HCT116 (cell line): ENCODE measurements around the gene INHBE. TPM values are rescaled to one million over a fixed set of nuclear protein-coding genes. Genes with fewer than 3 reads are reported as not detected.

ENCODE experiments used
- ATAC-seq: fragments of 200-7000 bp; cut with Tn5 transposase; 2 replicates; pipeline ENCODE4 v1.9.1; 2020; ENCODE audit warnings: mild to moderate bottlenecking, moderate library complexity
- BruUV-seq: library from RNA; stranded (reverse); fragments of 400-500 nt; replicated peaks from 2 replicates; lab custom pipeline; 2021; lab: Mats Ljungman, UMichigan
- CTCF ChIA-PET: fragments of 300-600 bp; sonication (Branson Sonifier 250); formaldehyde crosslinking; loops from one replicate; lab custom pipeline; 2021; ENCODE audit warnings: antibody characterized with exemption; lab: Charles Lee
- POLR2A ChIA-PET: fragments of 300-600, 350-600 bp; sonication (Branson Sonifier 250); formaldehyde crosslinking; loops from one replicate; lab custom pipeline; 2021; ENCODE audit warnings: antibody characterized with exemption; lab: Charles Lee
- RAD21 ChIA-PET, 2 experiments: fragments of 300-600 bp; sonication (Branson Sonifier 250); formaldehyde crosslinking; loops; one replicate each; lab custom pipeline; 2023; ENCODE audit warnings: low total read pairs in 2 of 2; ENCODE audit not compliant: uncharacterized antibody in 2 of 2, unreplicated experiment in 2 of 2, low non-redundant PET in 1 of 2; lab: Charles Lee
- DNase-seq: peaks from one replicate; pipeline ENCODE4 v3.0.0-alpha.2; 2010; ENCODE audit warnings: low read depth, low spot score
- H2AFZ ChIP-seq: fragments of 200-600 bp; shearing (Covaris generic), sonication (generic); 2 replicates; pipeline ENCODE4 v1.6.1; 2017; ENCODE audit warnings: low read depth, mixed run types, mixed read lengths, antibody characterized with exemption, low read length; ENCODE audit not compliant: poor library complexity, severe bottlenecking
- H3K27ac ChIP-seq: 2 replicates; pipeline ENCODE4 v1.5.1; 2012; ENCODE audit warnings: low read depth, low read length
- H3K27me3 ChIP-seq: fragments of 200-600 bp; sonication (generic); 2 replicates; pipeline ENCODE4 v1.6.1; 2016; ENCODE audit warnings: mixed run types, low read length, mixed read lengths; ENCODE audit not compliant: insufficient read depth
- H3K36me3 ChIP-seq, 2 experiments: fragments of 200-500 bp in 1 of 2; fragments of 200-600 bp in 1 of 2; sonication (Bioruptor generic) in 1 of 2; sonication (generic) in 1 of 2; 2 replicates each; pipeline versions ENCODE4 v1.5.1 to v1.6.1; 2014 to 2016; ENCODE audit warnings: low read length in 2 of 2, inconsistent platforms in 1 of 2, mixed read lengths in 1 of 2, mixed run types in 1 of 2; ENCODE audit not compliant: insufficient read depth in 2 of 2, control insufficient read depth in 1 of 2
- H3K4me1 ChIP-seq, 2 experiments: fragments of 200-600 bp in 1 of 2; sonication (generic) in 1 of 2; 2 replicates each; pipeline versions ENCODE4 v1.5.1 to v1.6.1; 2012 to 2017; ENCODE audit warnings: low read length in 2 of 2, inconsistent platforms in 1 of 2, mild to moderate bottlenecking in 1 of 2, mixed read lengths in 1 of 2, mixed run types in 1 of 2, moderate library complexity in 1 of 2; ENCODE audit not compliant: insufficient read depth in 2 of 2, control insufficient read depth in 1 of 2
- H3K4me2 ChIP-seq: fragments of 200-600 bp; sonication (generic); 2 replicates; pipeline ENCODE4 v1.6.1; 2017; ENCODE audit warnings: mixed run types, low read length, mixed read lengths
- H3K4me3 ChIP-seq, 2 experiments: fragments of 200-600 bp in 1 of 2; sonication (generic) in 1 of 2; replicated peaks in 1 of 2; 2 replicates each; pipeline ENCODE4 v1.5.1; 2011 to 2016; ENCODE audit warnings: low read length in 2 of 2, control low read depth in 1 of 2, low read depth in 1 of 2, mild to moderate bottlenecking in 1 of 2, mixed read lengths in 1 of 2, mixed run types in 1 of 2
- H3K79me2 ChIP-seq: fragments of 200-600 bp; sonication (generic); 2 replicates; pipeline ENCODE4 v1.6.1; 2017; ENCODE audit warnings: mild to moderate bottlenecking, mixed run types, low read length, moderate library complexity, mixed read lengths; ENCODE audit not compliant: insufficient read depth
- H3K9ac ChIP-seq: fragments of 200-600 bp; sonication (generic); 2 replicates; pipeline ENCODE4 v1.6.1; 2016; ENCODE audit warnings: low read length, mixed read lengths
- H3K9me2 ChIP-seq: fragments of 200-600 bp; sonication (generic), shearing (Covaris generic); 2 replicates; pipeline ENCODE4 v1.6.1; 2017; ENCODE audit warnings: mixed run types, mild to moderate bottlenecking, moderate library complexity; ENCODE audit not compliant: insufficient read depth
- H3K9me3 ChIP-seq, 2 experiments: fragments of 200-500 bp in 1 of 2; fragments of 200-600 bp in 1 of 2; sonication (Bioruptor generic) in 1 of 2; sonication (generic) in 1 of 2; 2 replicates each; pipeline ENCODE4 v1.6.1; 2014 to 2017; ENCODE audit warnings: low read length in 2 of 2, mixed read lengths in 2 of 2, inconsistent platforms in 1 of 2, low read depth in 1 of 2, mild to moderate bottlenecking in 1 of 2, mixed run types in 1 of 2, moderate library complexity in 1 of 2; ENCODE audit not compliant: control insufficient read depth in 1 of 2, insufficient read depth in 1 of 2
- H4K20me1 ChIP-seq: fragments of 200-600 bp; sonication (generic), shearing (Covaris generic); 2 replicates; pipeline ENCODE4 v1.6.1; 2017; ENCODE audit warnings: mixed run types, mild to moderate bottlenecking, moderate library complexity; ENCODE audit not compliant: insufficient read depth
- ATF3 ChIP-seq: IDR thresholded peaks from 2 replicates; pipeline ENCODE4 v1.6.1; 2012
- CBX3 ChIP-seq: IDR thresholded peaks from 2 replicates; pipeline ENCODE4 v1.6.1; 2012; ENCODE audit warnings: low read depth
- CEBPB ChIP-seq: IDR thresholded peaks from 2 replicates; pipeline ENCODE4 v1.6.1; 2012; ENCODE audit warnings: low read depth
- EGR1 ChIP-seq: IDR thresholded peaks from 2 replicates; pipeline ENCODE4 v1.6.1; 2012; ENCODE audit warnings: low read depth
- EZH2 ChIP-seq: fragments of 200-600 bp; sonication (generic); IDR thresholded peaks from 2 replicates; pipeline ENCODE4 v1.6.1; 2017; ENCODE audit warnings: antibody characterized with exemption, mixed run types
- MAX ChIP-seq: IDR thresholded peaks from 2 replicates; pipeline ENCODE4 v1.6.1; 2012
- RAD21 ChIP-seq: IDR thresholded peaks from 2 replicates; pipeline ENCODE4 v1.6.1; 2012; ENCODE audit warnings: low read depth, mild to moderate bottlenecking
- SP1 ChIP-seq: IDR thresholded peaks from 2 replicates; pipeline ENCODE4 v1.6.1; 2012; ENCODE audit warnings: low read depth
- SRF ChIP-seq: IDR thresholded peaks from 2 replicates; pipeline ENCODE4 v1.6.1; 2012; ENCODE audit warnings: low read depth
- YY1 ChIP-seq: IDR thresholded peaks from 2 replicates; pipeline ENCODE4 v1.6.1; 2011; ENCODE audit warnings: low read length, low read depth, moderate library complexity, mild to moderate bottlenecking; ENCODE audit not compliant: insufficient replicate concordance; ENCODE audit errors: extremely low read depth
- ZFX ChIP-seq: fragments of 450-650 bp; IDR thresholded peaks from 2 replicates; pipeline ENCODE4 v1.6.1; 2017
- ZNF274 ChIP-seq: fragments of 200-500 bp; sonication (Bioruptor generic); IDR thresholded peaks from 2 replicates; pipeline ENCODE4 v1.6.1; 2014; ENCODE audit warnings: mild to moderate bottlenecking, low read depth, low read length, inconsistent platforms
- intact Hi-C: fragments of 100-400 bp; cut with micrococcal nuclease; formaldehyde crosslinking; loops from 2 replicates; pipeline ENCODE4 v1.10.0; 2022
- total RNA-seq: library from RNA; stranded (reverse); gene quantifications from one replicate; pipeline ENCODE4 v1.2.1, GENCODE V29; 2021; ENCODE audit not compliant: unreplicated experiment
- TF ChIP-seq, protein P1 (sequence below): IDR thresholded peaks from 2 replicates; pipeline ENCODE4 v1.6.1; 2011; ENCODE audit warnings: mild to moderate bottlenecking, low read length, moderate library complexity; ENCODE audit not compliant: insufficient replicate concordance; ENCODE audit errors: extremely low read depth

INHBE gene
- total RNA-seq, 1 experiment from 2014 or later = 0.89 TPM

DNA sequence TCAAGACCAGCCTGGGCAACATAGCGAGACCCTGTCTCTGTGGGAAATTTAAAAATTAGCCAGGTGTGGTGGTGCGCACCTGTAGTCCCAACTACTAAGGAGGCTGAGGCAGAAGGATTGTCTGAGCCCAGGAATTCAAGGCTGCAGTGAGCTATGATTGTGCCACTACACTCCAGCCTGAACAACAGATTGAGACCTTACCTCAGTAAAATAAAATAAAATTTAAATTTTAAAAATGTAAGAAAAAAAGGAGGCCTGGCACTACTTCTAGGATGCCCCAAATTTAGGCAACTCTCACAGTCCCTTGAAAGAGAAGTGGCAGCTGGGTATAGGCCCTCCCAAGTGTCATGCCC, 918 bp upstream of the INHBE start:
- Histone ChIP-seq H3K4me3 (no peak overlapping the region), H3K9ac (no peak overlapping the region), H3K27me3 (no peaks in the 10 kb centered on the region), H3K9me3 (no peaks in the 10 kb centered on the region), H3K27ac (no peak overlapping the region), H3K9me2 (no peaks in the 10 kb centered on the region), H3K4me1 (peaks cover 29 to 42% of the 10 kb centered on the region in 2 experiments), H4K20me1 (no peaks in the 10 kb centered on the region), H3K79me2 (no peaks in the 10 kb centered on the region), H3K36me3 (no peaks in the 10 kb centered on the region), H2AFZ (no peak overlapping the region), H3K4me2 (no peak overlapping the region)
- intact Hi-C loops = no loop called here
- no TSS peak for BruUV-seq
- ChIA-PET CTCF (interaction anchor here (1.5 to 3.5 kb wide), 7 partner anchors 146 to 240 kb away, joined by 3 to 75 read pairs (median 17); no protein-coding TSS in a partner anchor), POLR2A (no interaction called here), RAD21 (no interaction called here)
- TF ChIP-seq SP1 (no peak), CEBPB (no peak), EZH2 (no peak), ZFX (no peak), ZNF274 (no peak), RAD21 (no peak), YY1 (no peak), CBX3 (no peak), SRF (no peak), EGR1 (no peak), MAX (no peak), ATF3 (no peak)
- TF ChIP-seq, protein P1, sequence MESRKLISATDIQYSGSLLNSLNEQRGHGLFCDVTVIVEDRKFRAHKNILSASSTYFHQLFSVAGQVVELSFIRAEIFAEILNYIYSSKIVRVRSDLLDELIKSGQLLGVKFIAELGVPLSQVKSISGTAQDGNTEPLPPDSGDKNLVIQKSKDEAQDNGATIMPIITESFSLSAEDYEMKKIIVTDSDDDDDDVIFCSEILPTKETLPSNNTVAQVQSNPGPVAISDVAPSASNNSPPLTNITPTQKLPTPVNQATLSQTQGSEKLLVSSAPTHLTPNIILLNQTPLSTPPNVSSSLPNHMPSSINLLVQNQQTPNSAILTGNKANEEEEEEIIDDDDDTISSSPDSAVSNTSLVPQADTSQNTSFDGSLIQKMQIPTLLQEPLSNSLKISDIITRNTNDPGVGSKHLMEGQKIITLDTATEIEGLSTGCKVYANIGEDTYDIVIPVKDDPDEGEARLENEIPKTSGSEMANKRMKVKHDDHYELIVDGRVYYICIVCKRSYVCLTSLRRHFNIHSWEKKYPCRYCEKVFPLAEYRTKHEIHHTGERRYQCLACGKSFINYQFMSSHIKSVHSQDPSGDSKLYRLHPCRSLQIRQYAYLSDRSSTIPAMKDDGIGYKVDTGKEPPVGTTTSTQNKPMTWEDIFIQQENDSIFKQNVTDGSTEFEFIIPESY = no peak
- DNase-seq (no peak), ATAC-seq (no peak)
